ENCODE data around the gene STAT3.

STAT3 gene

GRCh38 chr17:42388381-42389134 lies at the start of gene STAT3:
STAT3 (minus strand) TSS chr17:42388442; CDS start chr17:42348516, 39,926 bp downstream.
- no peak for TF ChIP-seq CTCF (conservative IDR thresholded peaks at IDR 0.05; ENCODE audit: low read depth, low read length)
- H3K4me3 ChIP-seq (ENCODE audit: low read depth, low read length) = peak within 1 kb of the TSS; percentile 95
- DNase-seq (ENCODE audit: low read depth) = peak; percentile 100

- H3K4me3 ChIP-seq (ENCODE audit: low read depth, low read length) = no peak overlapping the region
- peak; percentile 97 for DNase-seq (ENCODE audit: low read depth)
- no peak for TF ChIP-seq CTCF (conservative IDR thresholded peaks at IDR 0.05; ENCODE audit: low read depth, low read length)
These were observed 48.1 kb upstream of the STAT3 start for GRCh38 chr17:42436391-42436790.

- no peak for TF ChIP-seq CTCF (conservative IDR thresholded peaks at IDR 0.05; ENCODE audit: low read depth, low read length)
- peak; percentile 55 for DNase-seq (ENCODE audit: low read depth)
- no peak overlapping the region for H3K4me3 ChIP-seq (ENCODE audit: low read depth, low read length)
These were observed 43.5 kb upstream of the STAT3 start for GRCh38 chr17:42431758-42432161.

GRCh38 chr17:42429726-42430447 lies 41.6 kb upstream of the STAT3 start:
- no peak for DNase-seq (ENCODE audit: low read depth)
- TF ChIP-seq CTCF (conservative IDR thresholded peaks at IDR 0.05; ENCODE audit: low read depth, low read length) = no peak
- H3K4me3 ChIP-seq (ENCODE audit: low read depth, low read length) = no peak overlapping the region

GRCh38 chr17:42428141-42428944 lies 40.1 kb upstream of the STAT3 start:
- TF ChIP-seq CTCF (conservative IDR thresholded peaks at IDR 0.05; ENCODE audit: low read depth, low read length) = peak; percentile 84
- peak; percentile 97 for DNase-seq (ENCODE audit: low read depth)
- H3K4me3 ChIP-seq (ENCODE audit: low read depth, low read length) = no peak overlapping the region

- no peak for DNase-seq (ENCODE audit: low read depth)
- no peak overlapping the region for H3K4me3 ChIP-seq (ENCODE audit: low read depth, low read length)
- TF ChIP-seq CTCF (conservative IDR thresholded peaks at IDR 0.05; ENCODE audit: low read depth, low read length) = no peak
These were observed 36.9 kb upstream of the STAT3 start for GRCh38 chr17:42424991-42425610.

Measured in choroid plexus epithelial cell (primary cell).